Right atrium auricular region (tissue), 2 donors: ENCODE data around the gene SF3A2. TPM values are rescaled to one million over a fixed set of nuclear protein-coding genes. Genes with fewer than 3 reads are reported as not detected.

Source experiments
- DNase-seq: peaks from one replicate; pipeline ENCODE4 v3.0.0-alpha.2; 2019; ENCODE audit warnings: low spot score
- H3K27ac ChIP-seq, 2 donors: fragments of 200-600 bp; sonication (generic); 1 replicate in 1 of 2; 2 replicates in 1 of 2; pipeline ENCODE4 v1.5.1; 2016 to 2019
- H3K27me3 ChIP-seq, 2 donors: fragments of 200-600 bp; sonication (generic); one replicate each; pipeline versions ENCODE4 v1.5.1 to v1.6.0; 2017 to 2019
- H3K36me3 ChIP-seq: fragments of 200-600 bp; sonication (generic); one replicate; pipeline ENCODE4 v1.5.1; 2016
- H3K4me1 ChIP-seq, 2 donors: fragments of 200-600 bp; sonication (generic); one replicate each; pipeline versions ENCODE4 v1.5.1 to v1.6.0; 2017 to 2019
- H3K4me3 ChIP-seq, 2 donors: fragments of 200-600 bp; sonication (generic); 1 replicate in 1 of 2; 2 replicates in 1 of 2; pipeline ENCODE4 v1.5.1; 2017 to 2019; ENCODE audit warnings: mild to moderate bottlenecking in 1 of 2, moderate library complexity in 1 of 2
- H3K9me3 ChIP-seq, 2 donors: fragments of 200-600 bp; sonication (generic); one replicate each; pipeline ENCODE4 v1.5.1; 2019
- CTCF ChIP-seq, 2 donors: fragments of 200-600 bp; sonication (generic); IDR thresholded peaks; one replicate each; pipeline ENCODE4 v1.5.1; 2019; ENCODE audit warnings: antibody characterized with exemption in 2 of 2
- total RNA-seq, 2 donors: library from RNA; depleted of rRNA; stranded (reverse); fragments of >200 nt; gene quantifications; one replicate each; pipeline ENCODE4 v1.1.0, GENCODE V29; 2016

Gene SF3A2
- total RNA-seq, 2 donors from 2014 or later, result 17.3 to 30.4 TPM

GRCh38 chr19:2221250-2221831 is 15.3 kb upstream of the SF3A2 start:
- H3K4me1 ChIP-seq, result peaks cover 0 to 8% of the 10 kb centered on the region in 2 donors
- no peak overlapping the region for H3K27ac ChIP-seq
- no peaks in the 10 kb centered on the region for H3K27me3 ChIP-seq
- no peak for TF ChIP-seq CTCF (IDR thresholded peaks at IDR 0.05)
- H3K4me3 ChIP-seq, result no peak overlapping the region
- no peaks in the 10 kb centered on the region for H3K9me3 ChIP-seq
- DNase-seq, result no peak
- peaks cover 75% of the 10 kb centered on the region for H3K36me3 ChIP-seq

- H3K27me3 ChIP-seq, result no peaks in the 10 kb centered on the region
- DNase-seq, result no peak
- peak in 1 of 2 donors; percentile 43 for TF ChIP-seq CTCF (IDR thresholded peaks at IDR 0.05)
- peaks cover 0 to 8% of the 10 kb centered on the region in 2 donors for H3K4me1 ChIP-seq
- H3K9me3 ChIP-seq, result no peaks in the 10 kb centered on the region
- H3K27ac ChIP-seq, result no peak overlapping the region
- H3K36me3 ChIP-seq, result peaks cover 75% of the 10 kb centered on the region
- H3K4me3 ChIP-seq, result no peak overlapping the region
These were observed 14.7 kb upstream of the SF3A2 start for GRCh38 chr19:2221918-2222317.

DNA sequence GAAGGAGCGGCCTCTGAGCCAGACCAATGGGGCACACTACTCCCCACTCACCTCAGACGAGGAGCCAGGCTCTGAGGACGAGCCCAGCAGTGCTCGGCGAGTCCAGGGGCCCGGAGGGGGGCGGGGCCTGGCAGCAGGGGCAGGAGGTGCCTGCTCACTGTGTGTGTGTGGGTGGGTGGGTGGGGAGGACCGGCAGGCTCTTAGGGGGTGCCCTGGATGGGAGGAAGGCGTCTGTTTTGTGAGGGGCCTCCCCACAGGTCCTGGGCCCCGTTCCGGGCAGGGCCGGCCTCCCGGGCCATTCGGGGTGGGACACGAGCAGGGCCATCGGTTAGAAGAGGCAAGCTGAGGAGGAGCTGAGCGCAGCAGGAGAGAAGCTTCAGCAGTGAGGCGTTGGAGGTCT is 13.2 kb upstream of the SF3A2 start:
- H3K27ac ChIP-seq, result no peak overlapping the region
- H3K36me3 ChIP-seq, result peaks cover 73% of the 10 kb centered on the region
- H3K27me3 ChIP-seq, result no peaks in the 10 kb centered on the region
- no peaks in the 10 kb centered on the region for H3K9me3 ChIP-seq
- TF ChIP-seq CTCF (IDR thresholded peaks at IDR 0.05), result no peak
- no peak for DNase-seq
- peaks cover 0 to 8% of the 10 kb centered on the region in 2 donors for H3K4me1 ChIP-seq
- H3K4me3 ChIP-seq, result no peak overlapping the region

GRCh38 chr19:2223959-2224358 is 12.7 kb upstream of the SF3A2 start:
- H3K27me3 ChIP-seq, result no peaks in the 10 kb centered on the region
- no peak for TF ChIP-seq CTCF (IDR thresholded peaks at IDR 0.05)
- no peak overlapping the region for H3K27ac ChIP-seq
- H3K4me3 ChIP-seq, result no peak overlapping the region
- H3K9me3 ChIP-seq, result no peaks in the 10 kb centered on the region
- no peak for DNase-seq
- peaks cover 0 to 8% of the 10 kb centered on the region in 2 donors for H3K4me1 ChIP-seq
- H3K36me3 ChIP-seq, result peaks cover 78% of the 10 kb centered on the region

DNA sequence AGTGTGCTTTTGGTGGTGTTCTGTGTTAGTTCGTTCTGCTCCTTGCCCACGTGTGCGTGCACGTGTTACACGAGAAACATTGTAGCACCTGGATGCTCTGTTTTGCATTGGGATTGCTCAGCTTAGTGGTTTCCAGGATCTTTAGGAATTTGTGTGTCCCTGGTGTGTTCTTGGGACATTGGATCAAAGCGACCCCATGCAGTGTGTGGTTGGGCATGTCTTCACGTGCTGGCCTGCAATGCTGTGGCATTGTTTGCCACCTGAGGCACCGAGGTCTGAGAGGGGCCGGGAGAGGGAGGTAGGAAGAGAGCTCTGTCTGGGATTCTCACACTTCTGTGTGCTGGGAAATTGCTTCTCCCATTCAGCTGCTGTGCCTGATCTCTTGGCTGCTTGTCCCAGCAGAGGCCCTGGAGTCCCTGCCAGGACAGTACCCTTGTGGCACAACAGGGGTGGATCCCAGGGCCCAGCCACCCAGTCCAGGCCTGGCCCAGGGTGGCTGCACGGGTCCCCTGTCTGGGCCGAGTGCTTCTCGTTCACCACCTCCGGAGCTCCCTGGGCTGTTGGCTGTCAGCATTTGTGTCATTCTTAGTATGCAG is 11.8 kb upstream of the SF3A2 start:
- DNase-seq, result no peak
- peaks cover 80% of the 10 kb centered on the region for H3K36me3 ChIP-seq

More for the DNA sequence above, 11.8 kb upstream of the SF3A2 start:
- Histone ChIP-seq H3K27ac (no peak overlapping the region), H3K9me3 (no peaks in the 10 kb centered on the region), H3K4me1 (peaks cover 0 to 8% of the 10 kb centered on the region in 2 donors), H3K27me3 (no peaks in the 10 kb centered on the region), H3K4me3 (no peak overlapping the region)
- no peak for TF ChIP-seq CTCF (IDR thresholded peaks at IDR 0.05)
